HEK293 (cell line): ENCODE data around the gene TMEM203.

Experiments
- KLF10 ChIP-seq: fragments of 450-650 bp; IDR thresholded peaks from 2 replicates; pipeline ENCODE4 v1.5.1; 2018; ENCODE audit warnings: missing biosample characterization, mild to moderate bottlenecking, missing genetic modification characterization
- KLF7 ChIP-seq: fragments of 450-650 bp; formaldehyde crosslinking; IDR thresholded peaks from 2 replicates; pipeline ENCODE4 v1.5.1; 2016; ENCODE audit warnings: missing biosample characterization, missing genetic modification characterization, borderline replicate concordance
- PBX3 ChIP-seq: sonication (generic); formaldehyde crosslinking; IDR thresholded peaks from 2 replicates; pipeline ENCODE4 v1.8.1; 2022; ENCODE audit warnings: mild to moderate bottlenecking, moderate library complexity, missing genetic modification reagents
- PRDM1 ChIP-seq: fragments of 450-650 bp; formaldehyde crosslinking; IDR thresholded peaks from 2 replicates; pipeline ENCODE4; 2016; ENCODE audit warnings: missing biosample characterization, missing genetic modification characterization
- PRDM4 ChIP-seq: fragments of 450-650 bp; formaldehyde crosslinking; IDR thresholded peaks from 2 replicates; pipeline ENCODE4 v1.5.1; 2017; ENCODE audit warnings: missing biosample characterization, missing genetic modification characterization
- REST ChIP-seq: fragments of 450-650 bp; formaldehyde crosslinking; IDR thresholded peaks from 2 replicates; pipeline ENCODE4 v1.5.1; 2016; ENCODE audit warnings: missing biosample characterization, missing genetic modification characterization
- SP2 ChIP-seq: fragments of 450-650 bp; formaldehyde crosslinking; IDR thresholded peaks from 2 replicates; pipeline ENCODE4 v1.5.1; 2016; ENCODE audit warnings: missing biosample characterization, missing genetic modification characterization
- SP3 ChIP-seq: fragments of 450-650 bp; formaldehyde crosslinking; IDR thresholded peaks from 2 replicates; pipeline ENCODE4 v1.5.1; 2016; ENCODE audit warnings: missing biosample characterization, missing genetic modification characterization
- ZNF148 ChIP-seq: fragments of 450-650 bp; formaldehyde crosslinking; IDR thresholded peaks from 2 replicates; pipeline ENCODE4 v1.5.0; 2017; ENCODE audit warnings: missing biosample characterization, missing genetic modification characterization, borderline replicate concordance
- ZNF2 ChIP-seq: fragments of 450-650 bp; formaldehyde crosslinking; IDR thresholded peaks from 2 replicates; pipeline ENCODE4 v1.5.1; 2016; ENCODE audit warnings: missing biosample characterization, missing genetic modification characterization
- ZNF266 ChIP-seq: fragments of 450-650 bp; formaldehyde crosslinking; IDR thresholded peaks from 2 replicates; pipeline ENCODE4 v1.5.1; 2016; ENCODE audit warnings: missing biosample characterization, missing genetic modification characterization, low read depth
- ZNF362 ChIP-seq: fragments of 450-650 bp; formaldehyde crosslinking; IDR thresholded peaks from 2 replicates; pipeline ENCODE4 v1.5.1; 2016; ENCODE audit warnings: missing biosample characterization, missing genetic modification characterization
- ZNF391 ChIP-seq: fragments of 450-650 bp; formaldehyde crosslinking; IDR thresholded peaks from 2 replicates; pipeline ENCODE4 v1.5.1; 2016; ENCODE audit warnings: low read depth, missing biosample characterization, missing genetic modification characterization, borderline replicate concordance
- ZNF404 ChIP-seq: fragments of 450-650 bp; formaldehyde crosslinking; IDR thresholded peaks from 2 replicates; pipeline ENCODE4 v1.5.1; 2017; ENCODE audit warnings: missing biosample characterization, missing genetic modification characterization
- ZNF514 ChIP-seq: fragments of 450-650 bp; formaldehyde crosslinking; IDR thresholded peaks from 2 replicates; pipeline ENCODE4 v1.5.1; 2016; ENCODE audit warnings: missing biosample characterization, missing genetic modification characterization
- ZNF585B ChIP-seq: fragments of 450-650 bp; formaldehyde crosslinking; IDR thresholded peaks from 2 replicates; pipeline ENCODE4 v1.5.1; 2016; ENCODE audit warnings: missing biosample characterization, missing genetic modification characterization
- ZNF610 ChIP-seq: fragments of 450-650 bp; formaldehyde crosslinking; IDR thresholded peaks from 2 replicates; pipeline ENCODE4 v1.5.1; 2016; ENCODE audit warnings: missing biosample characterization, missing genetic modification characterization, borderline replicate concordance
- ZNF624 ChIP-seq: fragments of 450-650 bp; formaldehyde crosslinking; IDR thresholded peaks from 2 replicates; pipeline ENCODE4 v1.5.1; 2017; ENCODE audit warnings: missing biosample characterization, missing genetic modification characterization
- ZNF660 ChIP-seq: fragments of 450-650 bp; IDR thresholded peaks from 2 replicates; pipeline ENCODE4 v1.5.1; 2018; ENCODE audit warnings: missing biosample characterization, mild to moderate bottlenecking, missing genetic modification characterization
- TF ChIP-seq, protein P1 (sequence below): IDR thresholded peaks from 2 replicates; pipeline ENCODE4 v1.6.1; 2011; ENCODE audit warnings: mild to moderate bottlenecking, low read depth, low read length, borderline replicate concordance
- TF ChIP-seq, protein P2 (sequence below): fragments of 450-650 bp; formaldehyde crosslinking; IDR thresholded peaks from 2 replicates; pipeline ENCODE4 v1.5.1; 2016; ENCODE audit warnings: missing biosample characterization, missing genetic modification characterization
- TF ChIP-seq, protein P3 (sequence below): fragments of 450-650 bp; formaldehyde crosslinking; IDR thresholded peaks from 2 replicates; pipeline ENCODE4 v1.5.1; 2016; ENCODE audit warnings: missing biosample characterization, missing genetic modification characterization

TMEM203 gene

DNA sequence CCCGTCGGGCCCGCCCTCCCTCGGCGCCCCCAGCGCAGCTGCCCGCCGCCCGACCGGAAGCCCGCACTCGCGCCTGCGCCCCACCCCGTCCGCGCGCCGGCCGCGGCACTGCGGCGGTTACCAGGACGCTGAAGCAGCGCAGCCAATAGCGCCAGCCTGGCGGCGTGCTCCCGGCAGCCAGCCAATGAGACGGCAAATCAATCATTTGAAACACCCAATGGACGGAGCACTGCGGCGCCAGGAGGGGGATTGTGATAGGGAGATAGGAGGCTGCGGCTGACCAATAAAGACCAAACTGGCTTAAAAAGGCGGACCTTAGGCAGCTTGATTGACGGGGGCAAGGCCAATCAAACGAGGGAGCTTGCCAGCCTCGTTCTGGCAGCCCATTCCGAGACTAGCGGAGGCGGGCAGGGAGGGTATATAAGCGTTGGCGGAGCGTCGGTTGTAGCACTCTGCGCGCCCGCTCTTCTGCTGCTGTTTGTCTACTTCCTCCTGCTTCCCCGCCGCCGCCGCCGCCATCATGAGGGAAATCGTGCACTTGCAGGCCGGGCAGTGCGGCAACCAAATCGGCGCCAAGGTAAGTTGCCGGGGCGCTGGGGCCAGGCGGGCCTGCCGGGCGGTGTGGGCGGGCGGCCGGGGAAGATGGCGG lies 35.5 kb upstream of the TMEM203 start, which contains the start of gene TUBB4B (continued):
- no peak for TF ChIP-seq PRDM1 (tag by site-specific recombination)
- peak; percentile 67; the same call in 1 of the 2 replicates for TF ChIP-seq ZNF610 (tag by site-specific recombination)
- no peak for TF ChIP-seq ZNF514 (tag by site-specific recombination)
- no peak for TF ChIP-seq ZNF266
- TF ChIP-seq ZNF585B: no peak
- no peak; the same call in 1 of the 2 replicates for TF ChIP-seq REST (tag by site-specific recombination)
- TF ChIP-seq, protein P1, sequence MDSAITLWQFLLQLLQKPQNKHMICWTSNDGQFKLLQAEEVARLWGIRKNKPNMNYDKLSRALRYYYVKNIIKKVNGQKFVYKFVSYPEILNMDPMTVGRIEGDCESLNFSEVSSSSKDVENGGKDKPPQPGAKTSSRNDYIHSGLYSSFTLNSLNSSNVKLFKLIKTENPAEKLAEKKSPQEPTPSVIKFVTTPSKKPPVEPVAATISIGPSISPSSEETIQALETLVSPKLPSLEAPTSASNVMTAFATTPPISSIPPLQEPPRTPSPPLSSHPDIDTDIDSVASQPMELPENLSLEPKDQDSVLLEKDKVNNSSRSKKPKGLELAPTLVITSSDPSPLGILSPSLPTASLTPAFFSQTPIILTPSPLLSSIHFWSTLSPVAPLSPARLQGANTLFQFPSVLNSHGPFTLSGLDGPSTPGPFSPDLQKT: peak; percentile 65; the same call in 1 of the 2 replicates
- TF ChIP-seq SP3 (tag by site-specific recombination): peak; percentile 82; the same call in 1 of the 2 replicates
- no peak for TF ChIP-seq ZNF362 (tag by site-specific recombination)
- TF ChIP-seq ZNF148 (tag by site-specific recombination): peak; percentile 77; the same call in 1 of the 2 replicates
- peak; percentile 93 for TF ChIP-seq ZNF391 (tag by site-specific recombination)
- peak; percentile 100 for TF ChIP-seq PBX3
- TF ChIP-seq KLF10 (tag by site-specific recombination): peak; percentile 39; the same call in 1 of the 2 replicates
- TF ChIP-seq, protein P2, sequence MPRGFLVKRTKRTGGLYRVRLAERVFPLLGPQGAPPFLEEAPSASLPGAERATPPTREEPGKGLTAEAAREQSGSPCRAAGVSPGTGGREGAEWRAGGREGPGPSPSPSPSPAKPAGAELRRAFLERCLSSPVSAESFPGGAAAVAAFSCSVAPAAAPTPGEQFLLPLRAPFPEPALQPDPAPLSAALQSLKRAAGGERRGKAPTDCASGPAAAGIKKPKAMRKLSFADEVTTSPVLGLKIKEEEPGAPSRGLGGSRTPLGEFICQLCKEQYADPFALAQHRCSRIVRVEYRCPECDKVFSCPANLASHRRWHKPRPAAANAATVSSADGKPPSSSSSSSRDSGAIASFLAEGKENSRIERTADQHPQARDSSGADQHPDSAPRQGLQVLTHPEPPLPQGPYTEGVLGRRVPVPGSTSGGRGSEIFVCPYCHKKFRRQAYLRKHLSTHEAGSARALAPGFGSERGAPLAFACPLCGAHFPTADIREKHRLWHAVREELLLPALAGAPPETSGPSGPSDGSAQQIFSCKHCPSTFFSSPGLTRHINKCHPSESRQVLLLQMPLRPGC (tag by site-specific recombination): 0 out of 2 replicates have a peak, but pooled peaks have one; percentile 57
- TF ChIP-seq ZNF624: peak; percentile 29; the same call in 1 of the 2 replicates
- no peak for TF ChIP-seq ZNF404 (tag by site-specific recombination)
- TF ChIP-seq ZNF660 (tag by site-specific recombination): peak; percentile 68; the same call in 1 of the 2 replicates
- TF ChIP-seq PRDM4 (tag by site-specific recombination): peak; percentile 32; the same call in 1 of the 2 replicates
- TF ChIP-seq KLF7 (tag by site-specific recombination): peak; percentile 29; the same call in 1 of the 2 replicates
- TF ChIP-seq SP2 (tag by site-specific recombination): peak; percentile 99
- TF ChIP-seq, protein P3, sequence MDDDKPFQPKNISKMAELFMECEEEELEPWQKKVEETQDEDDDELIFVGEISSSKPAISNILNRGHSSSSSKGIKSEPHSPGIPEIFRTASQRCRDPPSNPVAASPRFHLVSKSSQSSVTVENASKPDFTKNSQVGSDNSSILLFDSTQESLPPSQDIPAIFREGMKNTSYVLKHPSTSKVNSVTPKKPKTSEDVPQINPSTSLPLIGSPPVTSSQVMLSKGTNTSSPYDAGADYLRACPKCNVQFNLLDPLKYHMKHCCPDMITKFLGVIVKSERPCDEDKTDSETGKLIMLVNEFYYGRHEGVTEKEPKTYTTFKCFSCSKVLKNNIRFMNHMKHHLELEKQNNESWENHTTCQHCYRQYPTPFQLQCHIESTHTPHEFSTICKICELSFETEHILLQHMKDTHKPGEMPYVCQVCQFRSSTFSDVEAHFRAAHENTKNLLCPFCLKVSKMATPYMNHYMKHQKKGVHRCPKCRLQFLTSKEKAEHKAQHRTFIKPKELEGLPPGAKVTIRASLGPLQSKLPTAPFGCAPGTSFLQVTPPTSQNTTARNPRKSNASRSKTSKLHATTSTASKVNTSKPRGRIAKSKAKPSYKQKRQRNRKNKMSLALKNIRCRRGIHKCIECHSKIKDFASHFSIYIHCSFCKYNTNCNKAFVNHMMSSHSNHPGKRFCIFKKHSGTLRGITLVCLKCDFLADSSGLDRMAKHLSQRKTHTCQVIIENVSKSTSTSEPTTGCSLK (tag by site-specific recombination): no peak
- peak; percentile 64; the same call in 1 of the 2 replicates for TF ChIP-seq ZNF2 (tag by site-specific recombination)
